GM19467 (cell line): ENCODE results near the gene RAB3C.
A peak's percentile ranks its signal among the peaks of the same experiment; 100 is the strongest.

Experiments
- ATAC-seq: cut with Tn5 transposase; IDR thresholded peaks from one replicate; pipeline ENCODE4 v1.9.1; 2021; ENCODE audit warnings: mild to moderate bottlenecking, moderate library complexity; ENCODE audit not compliant: unreplicated experiment

RAB3C gene

GRCh38 chr5:58860680-58861079 lies 277.8 kb downstream of the RAB3C start:
- no peak for ATAC-seq

GRCh38 chr5:58868931-58869330 lies 286.1 kb downstream of the RAB3C start:
- ATAC-seq, result no peak

GRCh38 chr5:58871648-58872242 lies 288.9 kb downstream of the RAB3C start:
- no peak for ATAC-seq

GRCh38 chr5:58872670-58873273 lies 289.9 kb downstream of the RAB3C start:
- ATAC-seq, result no peak

GRCh38 chr5:58875599-58875998 lies 292.7 kb downstream of the RAB3C start:
- ATAC-seq, result no peak

- peak; percentile 71 for ATAC-seq
These were observed 302.4 kb downstream of the RAB3C start for GRCh38 chr5:58885260-58885659.

- ATAC-seq, result peak; percentile 68
These were observed 303.7 kb downstream of the RAB3C start for GRCh38 chr5:58886315-58887207.

GRCh38 chr5:58887311-58887710 lies 304.4 kb downstream of the RAB3C start:
- no peak for ATAC-seq

- ATAC-seq, result no peak
These were observed 305.0 kb downstream of the RAB3C start for GRCh38 chr5:58887721-58888409.

GRCh38 chr5:58890265-58890664 lies 307.4 kb downstream of the RAB3C start:
- no peak for ATAC-seq

- no peak for ATAC-seq
These were observed 307.8 kb downstream of the RAB3C start for GRCh38 chr5:58890701-58891085.

GRCh38 chr5:58891086-58891970 lies 308.5 kb downstream of the RAB3C start:
- ATAC-seq, result peak; percentile 65

- ATAC-seq, result no peak
These were observed 309.1 kb downstream of the RAB3C start for GRCh38 chr5:58891971-58892343.

GRCh38 chr5:58893551-58893950 lies 310.7 kb downstream of the RAB3C start:
- no peak for ATAC-seq

GRCh38 chr5:58898006-58898405 lies 315.1 kb downstream of the RAB3C start:
- no peak for ATAC-seq

GRCh38 chr5:58898538-58898937 lies 315.7 kb downstream of the RAB3C start:
- no peak for ATAC-seq

GRCh38 chr5:58901271-58901670 lies 318.4 kb downstream of the RAB3C start:
- no peak for ATAC-seq

- no peak for ATAC-seq
These were observed 319.4 kb downstream of the RAB3C start for GRCh38 chr5:58902305-58902704.

- ATAC-seq, result no peak
These were observed 319.9 kb downstream of the RAB3C start for GRCh38 chr5:58902765-58903164.

GRCh38 chr5:58904737-58905136 lies 321.9 kb downstream of the RAB3C start:
- no peak for ATAC-seq
